A673 (cell line): Measurements from ENCODE around the gene RCC1.

Source experiments
- EZH2 ChIP-seq: fragments of 200-600 bp; sonication (generic); IDR thresholded peaks from 2 replicates; pipeline ENCODE4 v1.6.1; 2017; ENCODE audit warnings: borderline replicate concordance, low read depth, mild to moderate bottlenecking, mixed read lengths, antibody characterized with exemption, low read length; ENCODE audit not compliant: poor library complexity, severe bottlenecking
- TF ChIP-seq, protein P1 (sequence below): fragments of 300-800, 200-600 bp; sonication (generic); conservative IDR thresholded peaks from 2 replicates; pipeline ENCODE4 v1.5.1; 2017; ENCODE audit warnings: low read depth, mild to moderate bottlenecking, antibody characterized with exemption, low read length, moderate library complexity, mixed read lengths

DNA sequence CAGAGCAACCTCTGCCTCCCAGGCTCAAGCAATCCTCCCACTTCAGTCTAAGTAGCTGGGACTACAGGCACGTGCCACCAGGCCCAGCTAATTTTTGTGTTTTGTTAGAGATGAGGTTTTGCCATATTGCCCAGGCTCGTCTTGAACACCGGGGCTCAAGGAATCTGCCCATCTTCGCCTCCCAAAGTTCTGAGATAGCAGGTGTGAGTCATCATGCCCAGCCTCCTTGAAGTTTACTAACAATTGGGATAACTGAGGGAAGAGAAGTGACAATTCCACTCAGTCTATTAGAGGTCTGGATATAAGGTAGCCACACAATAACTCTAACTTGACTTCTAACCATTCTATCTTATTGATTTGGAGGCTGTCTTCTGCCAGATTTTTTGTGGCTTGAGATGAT lies 6.3 kb upstream of the RCC1 start:
- TF ChIP-seq, protein P1, sequence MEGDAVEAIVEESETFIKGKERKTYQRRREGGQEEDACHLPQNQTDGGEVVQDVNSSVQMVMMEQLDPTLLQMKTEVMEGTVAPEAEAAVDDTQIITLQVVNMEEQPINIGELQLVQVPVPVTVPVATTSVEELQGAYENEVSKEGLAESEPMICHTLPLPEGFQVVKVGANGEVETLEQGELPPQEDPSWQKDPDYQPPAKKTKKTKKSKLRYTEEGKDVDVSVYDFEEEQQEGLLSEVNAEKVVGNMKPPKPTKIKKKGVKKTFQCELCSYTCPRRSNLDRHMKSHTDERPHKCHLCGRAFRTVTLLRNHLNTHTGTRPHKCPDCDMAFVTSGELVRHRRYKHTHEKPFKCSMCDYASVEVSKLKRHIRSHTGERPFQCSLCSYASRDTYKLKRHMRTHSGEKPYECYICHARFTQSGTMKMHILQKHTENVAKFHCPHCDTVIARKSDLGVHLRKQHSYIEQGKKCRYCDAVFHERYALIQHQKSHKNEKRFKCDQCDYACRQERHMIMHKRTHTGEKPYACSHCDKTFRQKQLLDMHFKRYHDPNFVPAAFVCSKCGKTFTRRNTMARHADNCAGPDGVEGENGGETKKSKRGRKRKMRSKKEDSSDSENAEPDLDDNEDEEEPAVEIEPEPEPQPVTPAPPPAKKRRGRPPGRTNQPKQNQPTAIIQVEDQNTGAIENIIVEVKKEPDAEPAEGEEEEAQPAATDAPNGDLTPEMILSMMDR = no peak
- no peak for TF ChIP-seq EZH2
